A673 (cell line): ENCODE measurements around the gene A3GALT2. TPM values are rescaled to one million over a fixed set of nuclear protein-coding genes. Genes with fewer than 3 reads are reported as not detected.

ENCODE experiments used
- BruUV-seq: library from RNA; stranded (reverse); fragments of 400-500 nt; replicated peaks from 2 replicates; lab custom pipeline; 2021; lab: Mats Ljungman, UMichigan
- CTCF ChIA-PET: fragments of 300-600 bp; sonication (Branson Sonifier 250); formaldehyde crosslinking; loops from one replicate; lab custom pipeline; 2022; ENCODE audit warnings: antibody characterized with exemption; lab: Charles Lee
- POLR2A ChIA-PET: fragments of 300-600 bp; sonication (Branson Sonifier 250); formaldehyde crosslinking; loops from one replicate; lab custom pipeline; 2022; ENCODE audit warnings: antibody characterized with exemption; ENCODE audit not compliant: low non-redundant PET; lab: Charles Lee
- DNase-seq: peaks from one replicate; pipeline ENCODE4 v3.0.0-alpha.2; 2015; ENCODE audit warnings: low spot score
- H3K27ac ChIP-seq: fragments of 200-600 bp; sonication (generic); 2 replicates; pipeline ENCODE4 v1.5.1; 2016; ENCODE audit warnings: mixed run types, low read depth, mild to moderate bottlenecking, mixed read lengths, antibody characterized with exemption, low read length; ENCODE audit not compliant: poor library complexity, severe bottlenecking
- H3K27me3 ChIP-seq: fragments of 200-600 bp; sonication (generic); replicated peaks from 2 replicates; pipeline ENCODE4 v1.6.1; 2017; ENCODE audit warnings: mixed run types, low read depth, mild to moderate bottlenecking, mixed read lengths, antibody characterized with exemption, low read length; ENCODE audit not compliant: insufficient read depth, poor library complexity
- H3K36me3 ChIP-seq: fragments of 200-600 bp; sonication (generic); 2 replicates; pipeline ENCODE4 v1.6.1; 2016; ENCODE audit warnings: mixed run types, mild to moderate bottlenecking, mixed read lengths, antibody characterized with exemption, low read length; ENCODE audit not compliant: insufficient read depth, poor library complexity, severe bottlenecking
- H3K4me1 ChIP-seq: fragments of 200-600 bp; sonication (generic); 2 replicates; pipeline ENCODE4 v1.6.1; 2017; ENCODE audit warnings: mixed run types, mild to moderate bottlenecking, mixed read lengths, antibody characterized with exemption, low read length; ENCODE audit not compliant: insufficient read depth, poor library complexity, severe bottlenecking
- H3K4me3 ChIP-seq: fragments of 200-600 bp; sonication (generic); 2 replicates; pipeline ENCODE4 v1.5.1; 2016; ENCODE audit warnings: low read depth, mixed run types, mild to moderate bottlenecking, mixed read lengths, low read length; ENCODE audit not compliant: poor library complexity, severe bottlenecking
- H3K9me3 ChIP-seq: fragments of 200-600 bp; sonication (generic); 2 replicates; pipeline ENCODE4 v1.6.1; 2016; ENCODE audit warnings: mixed run types, low read depth, mild to moderate bottlenecking, mixed read lengths, antibody characterized with exemption, low read length; ENCODE audit not compliant: poor library complexity, severe bottlenecking
- CTCF ChIP-seq: fragments of 300-800, 200-600 bp; sonication (generic); conservative IDR thresholded peaks from 2 replicates; pipeline ENCODE4 v1.5.1; 2017; ENCODE audit warnings: low read depth, mild to moderate bottlenecking, antibody characterized with exemption, low read length, moderate library complexity, mixed read lengths
- EZH2 ChIP-seq: fragments of 200-600 bp; sonication (generic); IDR thresholded peaks from 2 replicates; pipeline ENCODE4 v1.6.1; 2017; ENCODE audit warnings: borderline replicate concordance, low read depth, mild to moderate bottlenecking, mixed read lengths, antibody characterized with exemption, low read length; ENCODE audit not compliant: poor library complexity, severe bottlenecking
- intact Hi-C: fragments of 100-400 bp; cut with micrococcal nuclease; formaldehyde crosslinking; loops from one replicate; pipeline ENCODE4 v1.10.0; 2022; ENCODE audit not compliant: unreplicated experiment
- total RNA-seq: library from RNA; stranded (reverse); gene quantifications from 2 replicates; pipeline ENCODE4 v1.2.3, GENCODE V29; 2021

The A3GALT2 gene
- total RNA-seq, 1 experiment from 2014 or later, result 0.39 TPM

- Histone ChIP-seq H3K4me1 (peaks cover 48% of the 10 kb centered on the region), H3K36me3 (no peaks in the 10 kb centered on the region), H3K27ac (peak overlapping the region; percentile 89), H3K4me3 (peak overlapping the region; percentile 94), H3K27me3 (no peaks in the 10 kb centered on the region), H3K9me3 (no peaks in the 10 kb centered on the region)
- DNase-seq, result no peak
- TF ChIP-seq CTCF (no peak), EZH2 (no peak)
- intact Hi-C loops, result no loop called here
- CTCF ChIA-PET, result no interaction called here
- POLR2A ChIA-PET, result no interaction called here
- BruUV-seq, result no TSS peak
These were observed 27.3 kb upstream of the A3GALT2 start for GRCh38 chr1:33348194-33348593.

GRCh38 chr1:33347650-33347992, 26.7 kb upstream of the A3GALT2 start:
- peaks cover 4% of the 10 kb centered on the region for H3K36me3 ChIP-seq
- peak overlapping the region; percentile 89 for H3K27ac ChIP-seq
- ChIA-PET POLR2A (no interaction called here), CTCF (no interaction called here)
- peaks cover 52% of the 10 kb centered on the region for H3K4me1 ChIP-seq
- no TSS peak for BruUV-seq
- no peaks in the 10 kb centered on the region for H3K27me3 ChIP-seq
- H3K9me3 ChIP-seq, result no peaks in the 10 kb centered on the region
- DNase-seq, result no peak
- intact Hi-C loops, result no loop called here
- H3K4me3 ChIP-seq, result peak overlapping the region; percentile 94
- TF ChIP-seq CTCF, result no peak
- no peak for TF ChIP-seq EZH2

GRCh38 chr1:33346927-33347649, 26.2 kb upstream of the A3GALT2 start:
- BruUV-seq, result no TSS peak
- ChIA-PET CTCF (no interaction called here), POLR2A (no interaction called here)
- peak; percentile 87 for DNase-seq
- Histone ChIP-seq H3K4me1 (peaks cover 57% of the 10 kb centered on the region), H3K36me3 (peaks cover 6% of the 10 kb centered on the region), H3K9me3 (no peaks in the 10 kb centered on the region), H3K27ac (peak overlapping the region; percentile 89), H3K27me3 (no peaks in the 10 kb centered on the region), H3K4me3 (peak overlapping the region; percentile 94)
- TF ChIP-seq CTCF (no peak), EZH2 (no peak)
- intact Hi-C loops, result no loop called here
